ENCODE results near the gene TRAF3IP1.

The TRAF3IP1 gene

GRCh38 chr2:238444242-238444641, 123.9 kb downstream of the TRAF3IP1 start:
- H3K27ac ChIP-seq (ENCODE audit: insufficient read depth, low read depth, low read length, poor library complexity, severe bottlenecking): no peak overlapping the region
- no peak overlapping the region for H3K4me3 ChIP-seq (ENCODE audit: insufficient read depth, low read depth, low read length)
- peaks cover 26% of the 10 kb centered on the region for H3K36me3 ChIP-seq (ENCODE audit: control insufficient read depth, insufficient read depth, low read length)
- H3K9me3 ChIP-seq (ENCODE audit: control insufficient read depth, low read length): no peaks in the 10 kb centered on the region
- WGBS, 2 experiments: 95 to 97% methylated on average over 13 of the region's 13 CpGs
- H3K27me3 ChIP-seq (ENCODE audit: control insufficient read depth, insufficient read depth, low read length, poor library complexity, severe bottlenecking): no peaks in the 10 kb centered on the region
- H3K4me1 ChIP-seq (ENCODE audit: control insufficient read depth, insufficient read depth, low read length): no peaks in the 10 kb centered on the region

DNA sequence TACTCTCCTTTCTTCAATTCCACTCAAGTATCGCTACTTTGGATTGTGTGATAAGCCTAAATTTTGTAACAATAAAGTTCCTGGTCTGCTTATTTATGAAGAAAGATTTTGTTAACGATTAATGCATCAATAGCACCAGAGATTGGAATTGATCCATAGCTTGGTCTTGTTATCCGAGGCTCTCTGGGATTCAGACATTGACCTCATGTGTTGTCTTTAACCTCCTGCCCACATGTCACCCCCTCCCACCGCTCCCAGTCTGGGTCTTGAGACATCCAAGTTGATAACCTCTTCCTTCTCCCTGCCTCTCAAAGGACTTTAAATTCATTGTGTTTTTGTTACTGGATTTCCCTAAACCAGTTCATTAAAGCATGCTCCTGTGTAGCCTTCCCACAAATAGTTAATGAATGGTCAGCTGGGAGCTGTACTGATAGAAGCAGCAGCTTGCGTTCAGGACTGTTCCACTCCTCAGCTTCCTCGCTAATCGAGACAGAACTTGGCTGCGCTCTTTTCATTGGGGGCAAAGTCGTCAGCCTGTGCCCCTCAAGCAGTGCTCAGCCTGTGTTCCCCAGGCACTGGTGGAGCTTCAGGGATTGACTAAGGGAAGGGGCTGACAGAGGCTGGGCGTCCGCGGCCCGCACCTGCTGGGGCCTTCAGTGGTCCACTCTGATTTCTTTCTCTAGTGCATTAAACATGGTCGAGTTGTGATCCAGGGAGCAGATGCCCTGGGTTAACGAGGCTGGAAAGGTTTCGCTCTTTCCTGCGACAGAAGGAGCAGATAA, 125.3 kb downstream of the TRAF3IP1 start:
- peaks cover 26% of the 10 kb centered on the region for H3K36me3 ChIP-seq (ENCODE audit: control insufficient read depth, insufficient read depth, low read length)
- WGBS, 2 experiments: 95 to 96% methylated on average over 17 of the region's 17 CpGs

DNA sequence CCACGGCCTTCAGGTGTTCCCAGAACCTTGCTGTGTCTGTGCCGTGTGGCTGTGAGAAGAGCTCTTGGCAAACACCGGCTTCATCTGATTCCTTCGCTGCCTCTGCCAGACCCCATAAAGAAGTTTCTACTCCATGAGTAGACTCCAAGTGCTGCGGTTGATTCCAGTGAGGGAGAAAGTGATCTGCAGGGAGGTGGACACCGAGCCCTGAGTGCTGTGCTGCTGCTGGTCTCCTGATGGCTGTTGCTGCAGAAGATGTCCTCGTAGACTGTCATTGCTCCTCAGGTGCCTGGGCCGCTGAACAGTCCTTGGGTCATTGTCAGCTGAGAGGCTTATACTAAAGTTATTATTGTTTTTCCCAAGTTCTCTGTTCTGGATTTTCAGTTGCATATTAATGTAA, 126.1 kb downstream of the TRAF3IP1 start:
- peaks cover 26% of the 10 kb centered on the region for H3K36me3 ChIP-seq (ENCODE audit: control insufficient read depth, insufficient read depth, low read length)
- 94 to 96% methylated on average over 8 of the region's 8 CpGs for WGBS, 2 experiments

More for the DNA sequence above, 125.3 kb downstream of the TRAF3IP1 start:
- no peaks in the 10 kb centered on the region for H3K4me1 ChIP-seq (ENCODE audit: control insufficient read depth, insufficient read depth, low read length)
- no peaks in the 10 kb centered on the region for H3K27me3 ChIP-seq (ENCODE audit: control insufficient read depth, insufficient read depth, low read length, poor library complexity, severe bottlenecking)
- H3K27ac ChIP-seq (ENCODE audit: insufficient read depth, low read depth, low read length, poor library complexity, severe bottlenecking): no peak overlapping the region
- no peaks in the 10 kb centered on the region for H3K9me3 ChIP-seq (ENCODE audit: control insufficient read depth, low read length)
- H3K4me3 ChIP-seq (ENCODE audit: insufficient read depth, low read depth, low read length): no peak overlapping the region

DNA sequence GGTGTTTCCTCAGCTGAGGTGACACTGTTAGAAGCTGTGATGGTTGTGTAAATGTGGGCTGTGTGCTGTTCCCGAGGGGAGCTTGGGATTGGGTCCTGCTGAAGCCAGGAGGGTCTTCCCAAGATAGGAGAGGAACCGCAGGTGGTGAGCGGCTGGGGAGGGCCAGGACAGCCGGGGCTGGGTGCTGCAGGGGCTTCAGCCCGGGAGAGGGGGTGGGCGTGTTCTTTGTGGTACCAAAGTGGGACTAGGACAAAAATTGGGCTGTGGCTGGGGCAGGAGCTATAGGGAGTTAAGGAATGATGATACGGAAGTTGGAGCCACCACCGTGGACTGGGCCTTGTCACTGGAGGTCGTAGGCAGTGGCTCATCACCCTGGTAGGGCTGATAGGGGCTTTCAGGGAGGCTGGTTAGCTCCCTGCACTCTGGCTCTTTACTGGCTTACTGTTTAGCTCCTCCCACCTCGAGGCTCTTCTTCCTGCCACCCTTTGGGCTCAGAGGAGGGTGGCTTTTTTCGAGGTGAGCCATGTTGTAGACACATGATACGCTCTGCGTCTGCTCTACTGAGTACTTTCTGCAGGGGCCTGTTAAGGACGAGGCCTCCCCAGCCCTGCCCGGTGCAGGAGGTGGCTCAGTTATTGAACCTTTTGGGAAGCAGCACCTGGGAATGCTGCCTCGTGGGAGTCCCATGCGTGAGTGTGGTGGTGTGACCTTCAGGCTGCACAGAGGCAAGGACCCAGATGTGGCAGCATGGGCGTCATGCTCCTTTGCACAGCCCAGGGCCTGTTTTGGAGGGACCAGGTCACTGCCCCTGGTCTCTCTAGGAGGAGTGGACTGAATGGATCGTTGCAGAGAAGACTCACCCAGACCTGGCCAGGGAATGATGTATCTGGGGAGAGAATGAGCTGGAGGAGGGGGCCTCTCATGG, 128.0 kb downstream of the TRAF3IP1 start:
- no peaks in the 10 kb centered on the region for H3K9me3 ChIP-seq (ENCODE audit: control insufficient read depth, low read length)
- 93 to 95% methylated on average over 19 of the region's 19 CpGs for WGBS, 2 experiments
- no peaks in the 10 kb centered on the region for H3K27me3 ChIP-seq (ENCODE audit: control insufficient read depth, insufficient read depth, low read length, poor library complexity, severe bottlenecking)
- peaks cover 30% of the 10 kb centered on the region for H3K36me3 ChIP-seq (ENCODE audit: control insufficient read depth, insufficient read depth, low read length)
- no peak overlapping the region for H3K27ac ChIP-seq (ENCODE audit: insufficient read depth, low read depth, low read length, poor library complexity, severe bottlenecking)
- H3K4me3 ChIP-seq (ENCODE audit: insufficient read depth, low read depth, low read length): no peak overlapping the region
- no peaks in the 10 kb centered on the region for H3K4me1 ChIP-seq (ENCODE audit: control insufficient read depth, insufficient read depth, low read length)

More for the DNA sequence above, 126.1 kb downstream of the TRAF3IP1 start:
- H3K4me3 ChIP-seq (ENCODE audit: insufficient read depth, low read depth, low read length): no peak overlapping the region
- no peak overlapping the region for H3K27ac ChIP-seq (ENCODE audit: insufficient read depth, low read depth, low read length, poor library complexity, severe bottlenecking)
- no peaks in the 10 kb centered on the region for H3K4me1 ChIP-seq (ENCODE audit: control insufficient read depth, insufficient read depth, low read length)
- no peaks in the 10 kb centered on the region for H3K9me3 ChIP-seq (ENCODE audit: control insufficient read depth, low read length)
- H3K27me3 ChIP-seq (ENCODE audit: control insufficient read depth, insufficient read depth, low read length, poor library complexity, severe bottlenecking): no peaks in the 10 kb centered on the region

DNA sequence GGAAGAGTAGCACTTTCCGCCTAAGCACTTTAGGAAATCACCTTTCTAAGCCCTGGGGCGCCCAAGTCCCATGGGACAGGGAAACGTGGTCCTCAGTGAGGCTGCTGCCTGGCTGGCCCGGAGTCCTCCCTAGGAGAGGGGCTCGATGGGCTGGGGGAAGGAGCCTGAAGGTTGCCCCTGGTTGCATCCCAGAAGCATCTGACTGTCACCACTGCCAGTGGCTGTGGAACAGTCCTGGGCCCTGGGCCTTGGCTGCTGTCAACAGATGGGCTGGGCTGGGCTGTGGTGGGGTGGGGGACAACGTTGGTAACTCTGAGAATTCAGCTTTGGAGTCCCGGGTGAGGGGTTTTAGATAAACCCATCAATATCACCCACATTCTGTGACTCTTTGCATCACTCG, 128.9 kb downstream of the TRAF3IP1 start:
- Histone ChIP-seq H3K27ac (ENCODE audit: insufficient read depth, low read depth, low read length, poor library complexity, severe bottlenecking) (no peak overlapping the region), H3K36me3 (ENCODE audit: control insufficient read depth, insufficient read depth, low read length) (peaks cover 27% of the 10 kb centered on the region), H3K9me3 (ENCODE audit: control insufficient read depth, low read length) (no peaks in the 10 kb centered on the region), H3K27me3 (ENCODE audit: control insufficient read depth, insufficient read depth, low read length, poor library complexity, severe bottlenecking) (no peaks in the 10 kb centered on the region), H3K4me1 (ENCODE audit: control insufficient read depth, insufficient read depth, low read length) (no peaks in the 10 kb centered on the region), H3K4me3 (ENCODE audit: insufficient read depth, low read depth, low read length) (no peak overlapping the region)
- 92 to 93% methylated on average over 5 to 7 of the region's 8 CpGs for WGBS, 2 experiments

GRCh38 chr2:238449909-238450417, 129.6 kb downstream of the TRAF3IP1 start:
- Histone ChIP-seq H3K4me1 (ENCODE audit: control insufficient read depth, insufficient read depth, low read length) (no peaks in the 10 kb centered on the region), H3K9me3 (ENCODE audit: control insufficient read depth, low read length) (no peaks in the 10 kb centered on the region), H3K27ac (ENCODE audit: insufficient read depth, low read depth, low read length, poor library complexity, severe bottlenecking) (no peak overlapping the region), H3K4me3 (ENCODE audit: insufficient read depth, low read depth, low read length) (no peak overlapping the region), H3K36me3 (ENCODE audit: control insufficient read depth, insufficient read depth, low read length) (peaks cover 21% of the 10 kb centered on the region), H3K27me3 (ENCODE audit: control insufficient read depth, insufficient read depth, low read length, poor library complexity, severe bottlenecking) (no peaks in the 10 kb centered on the region)
- 91 to 92% methylated on average over 9 of the region's 9 CpGs for WGBS, 2 experiments

- Histone ChIP-seq H3K27me3 (ENCODE audit: control insufficient read depth, insufficient read depth, low read length, poor library complexity, severe bottlenecking) (no peaks in the 10 kb centered on the region), H3K4me3 (ENCODE audit: insufficient read depth, low read depth, low read length) (no peak overlapping the region), H3K27ac (ENCODE audit: insufficient read depth, low read depth, low read length, poor library complexity, severe bottlenecking) (no peak overlapping the region), H3K4me1 (ENCODE audit: control insufficient read depth, insufficient read depth, low read length) (no peaks in the 10 kb centered on the region), H3K36me3 (ENCODE audit: control insufficient read depth, insufficient read depth, low read length) (peaks cover 21% of the 10 kb centered on the region), H3K9me3 (ENCODE audit: control insufficient read depth, low read length) (no peaks in the 10 kb centered on the region)
- 95 to 96% methylated on average over 11 of the region's 11 CpGs for WGBS, 2 experiments
These were observed 130.1 kb downstream of the TRAF3IP1 start for GRCh38 chr2:238450440-238450861.

All from ectodermal cell (in vitro differentiated cells).